KMS-11 (cell line): ENCODE results near the gene HLF.

ENCODE experiments used
- H2AFZ ChIP-seq: fragments of 200-600 bp; sonication (generic); 2 replicates; pipeline ENCODE4 v1.6.1; 2016; ENCODE audit warnings: antibody characterized with exemption, mixed run types, low read depth
- H3K27ac ChIP-seq: fragments of 200-600 bp; sonication (generic); 2 replicates; pipeline ENCODE4 v1.6.1; 2016; ENCODE audit warnings: mild to moderate bottlenecking, mixed run types
- H3K27me3 ChIP-seq: fragments of 200-600 bp; sonication (generic); 2 replicates; pipeline ENCODE4 v1.6.1; 2017; ENCODE audit warnings: mild to moderate bottlenecking, low read depth, mixed run types, moderate library complexity; ENCODE audit not compliant: insufficient read depth
- H3K36me3 ChIP-seq: fragments of 200-600 bp; sonication (generic); 2 replicates; pipeline ENCODE4 v1.6.1; 2017; ENCODE audit warnings: mild to moderate bottlenecking, mixed run types; ENCODE audit not compliant: insufficient read depth
- H3K4me1 ChIP-seq: fragments of 200-600 bp; sonication (generic); 2 replicates; pipeline ENCODE4 v1.6.1; 2016; ENCODE audit warnings: mild to moderate bottlenecking, low read depth, mixed run types; ENCODE audit not compliant: poor library complexity, severe bottlenecking
- H3K4me2 ChIP-seq: fragments of 200-600 bp; sonication (generic); 2 replicates; pipeline ENCODE4 v1.7.0; 2016; ENCODE audit warnings: mild to moderate bottlenecking, mixed run types
- H3K4me3 ChIP-seq: fragments of 200-600 bp; sonication (generic); IDR thresholded peaks from 2 replicates; pipeline ENCODE4 v1.6.1; 2017; ENCODE audit warnings: low read depth, low read length, mixed read lengths; ENCODE audit not compliant: insufficient read depth
- H3K79me2 ChIP-seq: fragments of 200-600 bp; sonication (generic); 2 replicates; pipeline ENCODE4 v1.6.1; 2016; ENCODE audit warnings: low read depth, mixed run types; ENCODE audit not compliant: insufficient read depth
- H3K9ac ChIP-seq: fragments of 200-600 bp; sonication (generic); 2 replicates; pipeline ENCODE4 v1.6.1; 2016; ENCODE audit warnings: mild to moderate bottlenecking, mixed run types
- H4K20me1 ChIP-seq: fragments of 200-600 bp; sonication (generic); 2 replicates; pipeline ENCODE4 v1.6.1; 2016; ENCODE audit warnings: mild to moderate bottlenecking, mixed run types; ENCODE audit not compliant: insufficient read depth
- CTCF ChIP-seq: fragments of 200-600 bp; sonication (generic); conservative IDR thresholded peaks from 2 replicates; pipeline ENCODE4 v1.6.1; 2017; ENCODE audit warnings: low read depth, mild to moderate bottlenecking, antibody characterized with exemption, low read length, moderate library complexity, mixed read lengths

The HLF gene

GRCh38 chr17:55228683-55229192 is 36.0 kb upstream of the HLF start:
- no peak overlapping the region for H3K4me2 ChIP-seq
- no peak for TF ChIP-seq CTCF
- no peak overlapping the region for H3K9ac ChIP-seq
- no peaks in the 10 kb centered on the region for H3K27me3 ChIP-seq
- no peak overlapping the region for H2AFZ ChIP-seq
- H3K27ac ChIP-seq, result no peak overlapping the region
- no peak overlapping the region for H3K4me3 ChIP-seq
- no peaks in the 10 kb centered on the region for H4K20me1 ChIP-seq
- no peaks in the 10 kb centered on the region for H3K79me2 ChIP-seq
- no peaks in the 10 kb centered on the region for H3K36me3 ChIP-seq
- no peaks in the 10 kb centered on the region for H3K4me1 ChIP-seq

GRCh38 chr17:55229276-55229675 is 35.5 kb upstream of the HLF start:
- no peak overlapping the region for H3K4me2 ChIP-seq
- H3K4me1 ChIP-seq, result no peaks in the 10 kb centered on the region
- TF ChIP-seq CTCF, result no peak

GRCh38 chr17:55230716-55231115 is 34.0 kb upstream of the HLF start:
- Histone ChIP-seq H3K9ac (no peak overlapping the region), H4K20me1 (no peaks in the 10 kb centered on the region), H2AFZ (no peak overlapping the region)

More at GRCh38 chr17:55229276-55229675, 35.5 kb upstream of the HLF start:
- H3K79me2 ChIP-seq, result no peaks in the 10 kb centered on the region
- no peaks in the 10 kb centered on the region for H3K36me3 ChIP-seq
- H3K4me3 ChIP-seq, result no peak overlapping the region
- H3K27ac ChIP-seq, result no peak overlapping the region
- no peaks in the 10 kb centered on the region for H3K27me3 ChIP-seq
- no peaks in the 10 kb centered on the region for H4K20me1 ChIP-seq
- H3K9ac ChIP-seq, result no peak overlapping the region
- H2AFZ ChIP-seq, result no peak overlapping the region

GRCh38 chr17:55233840-55234239 is 30.9 kb upstream of the HLF start:
- no peak for TF ChIP-seq CTCF
- no peak overlapping the region for H3K27ac ChIP-seq
- no peak overlapping the region for H3K9ac ChIP-seq
- no peak overlapping the region for H2AFZ ChIP-seq
- peaks cover 11% of the 10 kb centered on the region for H3K4me1 ChIP-seq
- no peaks in the 10 kb centered on the region for H4K20me1 ChIP-seq
- no peaks in the 10 kb centered on the region for H3K79me2 ChIP-seq
- H3K4me3 ChIP-seq, result no peak overlapping the region
- no peaks in the 10 kb centered on the region for H3K27me3 ChIP-seq
- H3K36me3 ChIP-seq, result no peaks in the 10 kb centered on the region
- no peak overlapping the region for H3K4me2 ChIP-seq

More at GRCh38 chr17:55230716-55231115, 34.0 kb upstream of the HLF start:
- no peaks in the 10 kb centered on the region for H3K79me2 ChIP-seq
- H3K4me3 ChIP-seq, result no peak overlapping the region
- no peaks in the 10 kb centered on the region for H3K27me3 ChIP-seq
- no peak for TF ChIP-seq CTCF
- H3K4me2 ChIP-seq, result no peak overlapping the region
- H3K36me3 ChIP-seq, result no peaks in the 10 kb centered on the region
- no peak overlapping the region for H3K27ac ChIP-seq
- no peaks in the 10 kb centered on the region for H3K4me1 ChIP-seq

- TF ChIP-seq CTCF, result no peak
- H3K36me3 ChIP-seq, result no peaks in the 10 kb centered on the region
- H3K4me1 ChIP-seq, result peaks cover 21% of the 10 kb centered on the region
- no peak overlapping the region for H2AFZ ChIP-seq
- H3K4me3 ChIP-seq, result no peak overlapping the region
- H3K27ac ChIP-seq, result no peak overlapping the region
- H3K79me2 ChIP-seq, result no peaks in the 10 kb centered on the region
- no peak overlapping the region for H3K9ac ChIP-seq
- H3K27me3 ChIP-seq, result no peaks in the 10 kb centered on the region
- H3K4me2 ChIP-seq, result no peak overlapping the region
- no peaks in the 10 kb centered on the region for H4K20me1 ChIP-seq
These were observed 28.4 kb upstream of the HLF start for GRCh38 chr17:55236316-55236715.
